Activated CD4-positive, alpha-beta T cell treated with anti-CD3 and anti-CD28 coated beads for 36 hours (primary cell): Measurements from ENCODE around the gene COPG1. TPM values are rescaled to one million over a fixed set of nuclear protein-coding genes. Genes with fewer than 3 reads are reported as not detected.
"Not testable (repeated sequence)": the region's sequence is repeated elsewhere in the genome, so short reads cannot be mapped to it uniquely, and the experiment has no call there.

Experiments used
- ATAC-seq: fragments of 200-7000 bp; cut with Tn5 transposase; one replicate; pipeline ENCODE4 v1.10.0; 2021; ENCODE audit warnings: mild to moderate bottlenecking, moderate library complexity
- CTCF ChIA-PET: fragments of 350-600 bp; sonication (Branson Sonifier 250); formaldehyde crosslinking; loops from one replicate; lab custom pipeline; 2021; ENCODE audit warnings: antibody characterized with exemption; lab: Charles Lee
- POLR2A ChIA-PET: fragments of 350-600 bp; sonication (Branson Sonifier 250); formaldehyde crosslinking; loops from one replicate; lab custom pipeline; 2021; ENCODE audit warnings: antibody characterized with exemption, inconsistent platforms; lab: Charles Lee
- DNase-seq: peaks from one replicate; pipeline ENCODE4 v3.0.0-alpha.2; 2020
- H3K27ac Mint-ChIP-seq: one replicate; pipeline ENCODE4 v1.8.0; 2021; ENCODE audit warnings: mixed read lengths
- H3K27me3 Mint-ChIP-seq: one replicate; pipeline ENCODE4 v1.8.0; 2021; ENCODE audit warnings: mixed read lengths
- H3K36me3 Mint-ChIP-seq: one replicate; pipeline ENCODE4 v1.8.0; 2021; ENCODE audit warnings: low read depth, mixed read lengths
- H3K4me1 Mint-ChIP-seq: one replicate; pipeline ENCODE4 v1.8.0; 2021; ENCODE audit warnings: mixed read lengths
- H3K4me3 Mint-ChIP-seq: one replicate; pipeline ENCODE4 v1.8.0; 2021; ENCODE audit warnings: mild to moderate bottlenecking, moderate library complexity, mixed read lengths
- H3K9me3 Mint-ChIP-seq: one replicate; pipeline ENCODE4 v1.8.0; 2021; ENCODE audit warnings: low read depth, mixed read lengths
- intact Hi-C, 2 experiments: fragments of 100-400 bp; cut with DNase I in 1 of 2; cut with micrococcal nuclease in 1 of 2; formaldehyde crosslinking; loops; one replicate each; pipeline versions ENCODE4 v1.14.2 to v1.15.1; 2022 to 2024; cut with DNase I, micrococcal nuclease
- total RNA-seq, 2 experiments: library from RNA; stranded (reverse); gene quantifications; one replicate each; pipeline ENCODE4 v1.2.3, GENCODE V29; 2021

COPG1 gene
- total RNA-seq, 2 experiments from 2014 or later: 120 to 142 TPM

GRCh38 chr3:129245141-129245540, 4.3 kb upstream of the COPG1 start:
- POLR2A ChIA-PET: interaction anchor here (0.8 kb wide), 1 partner anchor 62 kb away, joined by 3 read pairs; no protein-coding TSS in a partner anchor

GRCh38 chr3:129245641-129246306, 3.6 kb upstream of the COPG1 start:
- peak; percentile 74 for ATAC-seq
- ChIA-PET POLR2A (interaction anchor here (0.7 to 1.1 kb wide), 3 partner anchors 42 to 71 kb away, joined by 3 to 8 read pairs (median 3); no protein-coding TSS in a partner anchor), CTCF (interaction anchor here (0.7 to 8.2 kb wide), 55 partner anchors 10 to 565 kb away, joined by 3 to 97 read pairs (median 4); partner anchors contain the start of genes ACAD9, CNBP and ISY1)
- Mint-ChIP-seq H3K4me1 (peaks cover 25% of the 10 kb centered on the region), H3K27ac (peak overlapping the region; percentile 49)
- peak; percentile 83 for DNase-seq
- H3K4me3 Mint-ChIP-seq, H3K27me3 Mint-ChIP-seq, H3K36me3 Mint-ChIP-seq, H3K9me3 Mint-ChIP-seq: not testable (repeated sequence)
- intact Hi-C loops: loop anchor here (1.0 to 10.0 kb wide), 8 partner anchors 62 to 628 kb away; partner anchors contain the start of genes ACAD9 (in 2 of the 2), CNBP (in 1 of the 2) and ISY1 (in 1 of the 2)

More at GRCh38 chr3:129245141-129245540, 4.3 kb upstream of the COPG1 start:
- DNase-seq (no peak), ATAC-seq (no peak)
- Mint-ChIP-seq H3K27ac (peak overlapping the region; percentile 49), H3K9me3 (no peaks in the 10 kb centered on the region), H3K4me1 (peaks cover 20% of the 10 kb centered on the region), H3K4me3 (no peak overlapping the region), H3K27me3 (no peaks in the 10 kb centered on the region), H3K36me3 (peaks cover 4% of the 10 kb centered on the region)
- CTCF ChIA-PET: interaction anchor here (0.6 to 8.2 kb wide), 39 partner anchors 9 to 565 kb away, joined by 3 to 97 read pairs (median 5); partner anchors contain the start of gene ISY1
- intact Hi-C loops: loop anchor here (1.0 to 10.0 kb wide), 8 partner anchors 62 to 628 kb away; partner anchors contain the start of genes ACAD9 (in 2 of the 2), CNBP (in 1 of the 2) and ISY1 (in 1 of the 2)

- Mint-ChIP-seq H3K36me3 (peaks cover 9% of the 10 kb centered on the region), H3K9me3 (no peaks in the 10 kb centered on the region), H3K27me3 (no peaks in the 10 kb centered on the region), H3K4me1 (peaks cover 26% of the 10 kb centered on the region), H3K27ac (peak overlapping the region; percentile 42), H3K4me3 (no peak overlapping the region)
- DNase-seq (no peak), ATAC-seq (no peak)
- ChIA-PET POLR2A (interaction anchor here (1.1 kb wide), 1 partner anchor 72 kb away, joined by 8 read pairs; no protein-coding TSS in a partner anchor), CTCF (interaction anchor here (0.7 to 8.2 kb wide), 30 partner anchors 11 to 368 kb away, joined by 3 to 97 read pairs (median 4); partner anchors contain the start of genes ACAD9, CFAP92, CNBP and ISY1)
- intact Hi-C loops: loop anchor here (1.0 to 10.0 kb wide), 4 partner anchors 193 to 629 kb away; partner anchors contain the start of gene ACAD9 (in 2 of the 2)
Measured at GRCh38 chr3:129246636-129247035, 2.8 kb upstream of the COPG1 start.

- no peaks in the 10 kb centered on the region for H3K9me3 Mint-ChIP-seq
- peak overlapping the region; percentile 96 for H3K4me3 Mint-ChIP-seq
- intact Hi-C loops: loop anchor here (2.0 to 10.0 kb wide), 5 partner anchors 66 to 631 kb away; partner anchors contain the start of genes ACAD9 (in 2 of the 2), CNBP (in 1 of the 2) and RAB43 (in 1 of the 2)
- H3K27ac Mint-ChIP-seq: peak overlapping the region; percentile 96
- DNase-seq: peak; percentile 28
- peaks cover 23% of the 10 kb centered on the region for H3K36me3 Mint-ChIP-seq
- ATAC-seq: no peak
- ChIA-PET POLR2A (interaction anchor here (0.6 to 1.1 kb wide), 2 partner anchors 15 to 369 kb away, joined by 3 to 4 read pairs; no protein-coding TSS in a partner anchor), CTCF (interaction anchor here (1.8 to 8.2 kb wide), 4 partner anchors 62 to 278 kb away, joined by 9 to 97 read pairs (median 18); no protein-coding TSS in a partner anchor)
- no peaks in the 10 kb centered on the region for H3K27me3 Mint-ChIP-seq
- peaks cover 32% of the 10 kb centered on the region for H3K4me1 Mint-ChIP-seq
Measured at GRCh38 chr3:129248286-129248979, 973 bp upstream of the COPG1 start.

- CTCF ChIA-PET: interaction anchor here (1.9 kb wide), 1 partner anchor 200 kb away, joined by 6 read pairs; no protein-coding TSS in a partner anchor
- no peak overlapping the region for H3K4me3 Mint-ChIP-seq
- POLR2A ChIA-PET: interaction anchor here (0.6 kb wide), 1 partner anchor 40 kb away, joined by 3 read pairs; no protein-coding TSS in a partner anchor
- H3K27ac Mint-ChIP-seq: no peak overlapping the region
- peaks cover 22% of the 10 kb centered on the region for H3K4me1 Mint-ChIP-seq
- H3K27me3 Mint-ChIP-seq: no peaks in the 10 kb centered on the region
- intact Hi-C loops: no loop called here
- DNase-seq (no peak), ATAC-seq (no peak)
- peaks cover 54% of the 10 kb centered on the region for H3K36me3 Mint-ChIP-seq
- no peaks in the 10 kb centered on the region for H3K9me3 Mint-ChIP-seq
Measured at GRCh38 chr3:129252748-129253147, 3.3 kb downstream of the COPG1 start.

- Mint-ChIP-seq H3K27me3 (no peaks in the 10 kb centered on the region), H3K36me3 (peaks cover 69% of the 10 kb centered on the region), H3K4me3 (no peak overlapping the region), H3K27ac (no peak overlapping the region), H3K9me3 (no peaks in the 10 kb centered on the region), H3K4me1 (peaks cover 13% of the 10 kb centered on the region)
- no peak for ATAC-seq
- ChIA-PET POLR2A (no interaction called here), CTCF (no interaction called here)
- no peak for DNase-seq
- intact Hi-C loops: no loop called here
Measured at GRCh38 chr3:129254536-129255230, 5.3 kb downstream of the COPG1 start.

- Mint-ChIP-seq H3K27ac (no peak overlapping the region), H3K4me1 (peaks cover 7% of the 10 kb centered on the region), H3K27me3 (no peaks in the 10 kb centered on the region), H3K4me3 (no peak overlapping the region), H3K9me3 (no peaks in the 10 kb centered on the region), H3K36me3 (peaks cover 68% of the 10 kb centered on the region)
- ChIA-PET CTCF (interaction anchor here (0.7 to 1.0 kb wide), 2 partner anchors 94 to 113 kb away, joined by 3 to 4 read pairs; no protein-coding TSS in a partner anchor), POLR2A (no interaction called here)
- ATAC-seq (no peak), DNase-seq (no peak)
- intact Hi-C loops: no loop called here
Measured at GRCh38 chr3:129256270-129256669, 6.9 kb downstream of the COPG1 start.

GRCh38 chr3:129257609-129258008, 8.2 kb downstream of the COPG1 start:
- no peak for DNase-seq
- H3K4me1 Mint-ChIP-seq: no peaks in the 10 kb centered on the region
- no peak overlapping the region for H3K4me3 Mint-ChIP-seq
- H3K27ac Mint-ChIP-seq: no peak overlapping the region
- no peaks in the 10 kb centered on the region for H3K9me3 Mint-ChIP-seq
- ATAC-seq: no peak
- H3K27me3 Mint-ChIP-seq: no peaks in the 10 kb centered on the region
- intact Hi-C loops: no loop called here
- peaks cover 65% of the 10 kb centered on the region for H3K36me3 Mint-ChIP-seq
- POLR2A ChIA-PET: no interaction called here
- CTCF ChIA-PET: interaction anchor here (0.6 kb wide), 1 partner anchor 287 kb away, joined by 3 read pairs; no protein-coding TSS in a partner anchor

- POLR2A ChIA-PET: interaction anchor here (0.6 kb wide), 1 partner anchor 289 kb away, joined by 3 read pairs; no protein-coding TSS in a partner anchor
- CTCF ChIA-PET: interaction anchor here (0.5 to 2.8 kb wide), 2 partner anchors 13 to 367 kb away, joined by 4 to 9 read pairs; no protein-coding TSS in a partner anchor
- H3K27ac Mint-ChIP-seq: no peak overlapping the region
- H3K36me3 Mint-ChIP-seq: peaks cover 67% of the 10 kb centered on the region
- no peak for ATAC-seq
- DNase-seq: no peak
- intact Hi-C loops: no loop called here
- H3K9me3 Mint-ChIP-seq: no peaks in the 10 kb centered on the region
- H3K4me1 Mint-ChIP-seq: no peaks in the 10 kb centered on the region
- H3K4me3 Mint-ChIP-seq: no peak overlapping the region
- H3K27me3 Mint-ChIP-seq: no peaks in the 10 kb centered on the region
Measured at GRCh38 chr3:129259612-129260477, 10.4 kb downstream of the COPG1 start.
